Erythroblast (primary cell): ENCODE measurements around the gene SLC49A4.

ENCODE experiments used
- DNase-seq, 2 experiments: peaks; one replicate each; lab custom pipeline; 2025; lab: John Stamatoyannopoulos, UW
- GATA1 ChIP-seq: IDR thresholded peaks from 2 replicates; pipeline ENCODE4 v1.6.1; 2011; ENCODE audit warnings: low read depth, mild to moderate bottlenecking, control low read depth, low read length, moderate library complexity
- POLR2A ChIP-seq: IDR thresholded peaks from 2 replicates; pipeline ENCODE4 v1.6.1; 2011; ENCODE audit warnings: mild to moderate bottlenecking, low read length

SLC49A4 gene

GRCh38 chr3:122773944-122774509 is 20.8 kb upstream of the SLC49A4 start:
- no peak for DNase-seq

GRCh38 chr3:122774564-122774963 is 20.3 kb upstream of the SLC49A4 start:
- no peak for DNase-seq
- TF ChIP-seq GATA1 (no peak), POLR2A (no peak)

More at GRCh38 chr3:122773944-122774509, 20.8 kb upstream of the SLC49A4 start:
- TF ChIP-seq GATA1 (no peak), POLR2A (no peak)

- TF ChIP-seq POLR2A (no peak), GATA1 (no peak)
These were observed 18.0 kb upstream of the SLC49A4 start for GRCh38 chr3:122776675-122777468.

GRCh38 chr3:122777563-122777962 is 17.3 kb upstream of the SLC49A4 start:
- no peak for TF ChIP-seq GATA1
- DNase-seq, result no peak

More at GRCh38 chr3:122776675-122777468, 18.0 kb upstream of the SLC49A4 start:
- no peak for DNase-seq

- TF ChIP-seq POLR2A (no peak), GATA1 (no peak)
- DNase-seq, result no peak
These were observed 12.1 kb upstream of the SLC49A4 start for GRCh38 chr3:122782804-122783203.

- TF ChIP-seq GATA1, result no peak
- TF ChIP-seq POLR2A, result no peak
- no peak for DNase-seq
These were observed 10.4 kb upstream of the SLC49A4 start for GRCh38 chr3:122784436-122784835.

- no peak for DNase-seq
- TF ChIP-seq GATA1 (no peak), POLR2A (no peak)
These were observed 9.6 kb upstream of the SLC49A4 start for GRCh38 chr3:122785231-122785630.

- TF ChIP-seq POLR2A (no peak), GATA1 (no peak)
- DNase-seq, result no peak
These were observed 8.8 kb upstream of the SLC49A4 start for GRCh38 chr3:122786066-122786465.

GRCh38 chr3:122787872-122788271 is 7.0 kb upstream of the SLC49A4 start:
- no peak for DNase-seq
- TF ChIP-seq POLR2A, result no peak
- TF ChIP-seq GATA1, result no peak

- no peak for TF ChIP-seq POLR2A
- no peak for TF ChIP-seq GATA1
- no peak for DNase-seq
These were observed 5.1 kb upstream of the SLC49A4 start for GRCh38 chr3:122789585-122790273.

- no peak for DNase-seq
- TF ChIP-seq GATA1 (no peak), POLR2A (peak; percentile 61)
These were observed 1.1 kb upstream of the SLC49A4 start, which contains the start of gene HSPBAP1 for GRCh38 chr3:122793568-122794416. TSS of gene HSPBAP1 (minus strand) at chr3:122793831. CDS start at chr3:122793680, 151 bp downstream.

GRCh38 chr3:122794483-122794778 is 438 bp upstream of the SLC49A4 start:
- TF ChIP-seq POLR2A, result no peak
- no peak for TF ChIP-seq GATA1
- DNase-seq, result no peak

GRCh38 chr3:122795674-122796195 is 866 bp downstream of the SLC49A4 start:
- TF ChIP-seq GATA1 (no peak), POLR2A (no peak)
- no peak for DNase-seq

GRCh38 chr3:122797291-122797690 is 2.4 kb downstream of the SLC49A4 start:
- TF ChIP-seq GATA1, result no peak
- no peak for TF ChIP-seq POLR2A
- DNase-seq, result no peak

GRCh38 chr3:122799322-122799721 is 4.5 kb downstream of the SLC49A4 start:
- no peak for DNase-seq
- TF ChIP-seq GATA1 (no peak), POLR2A (no peak)
